Heart right ventricle (tissue), 16 donors: ENCODE data around the gene IL11RA. TPM values are rescaled to one million over a fixed set of nuclear protein-coding genes. Genes with fewer than 3 reads are reported as not detected.

Experiments used
- ATAC-seq, 8 donors: fragments of 200-7000 bp; cut with Tn5 transposase; one replicate each; pipeline ENCODE4 v1.9.1; 2020; ENCODE audit warnings: mild to moderate bottlenecking in 8 of 8, moderate library complexity in 8 of 8, moderate number of reproducible peaks in 1 of 8
- DNase-seq, 2 donors: peaks; one replicate each; pipeline ENCODE4 v3.0.0-alpha.2; 2020
- H3K27ac ChIP-seq, 10 donors: fragments of 200-600 bp; sonication (generic) in 2 of 10; one replicate each; pipeline versions ENCODE4 v1.5.0 to v1.8.0; 2020 to 2022; ENCODE audit warnings: mild to moderate bottlenecking in 3 of 10
- H3K27me3 ChIP-seq, 7 donors: fragments of 200-600 bp; one replicate each; pipeline ENCODE4 v1.8.0; 2021 to 2022; ENCODE audit warnings: mild to moderate bottlenecking in 2 of 7
- H3K36me3 ChIP-seq, 9 donors: fragments of 200-600 bp; sonication (generic) in 1 of 9; one replicate each; pipeline versions ENCODE4 v1.5.0 to v1.8.0; 2020 to 2022; ENCODE audit warnings: mild to moderate bottlenecking in 2 of 9
- H3K4me1 ChIP-seq, 9 donors: fragments of 200-600 bp; sonication (generic) in 1 of 9; one replicate each; pipeline versions ENCODE4 v1.5.0 to v1.8.0; 2020 to 2022; ENCODE audit warnings: mild to moderate bottlenecking in 4 of 9
- H3K4me3 ChIP-seq, 10 donors: fragments of 200-600 bp; sonication (generic) in 2 of 10; one replicate each; pipeline versions ENCODE4 v1.5.0 to v1.8.0; 2020 to 2022; ENCODE audit warnings: mild to moderate bottlenecking in 7 of 10, moderate library complexity in 2 of 10
- H3K9me3 ChIP-seq, 11 donors: fragments of 200-600 bp in 10 of 11; sonication (generic) in 2 of 11; one replicate each; pipeline versions ENCODE4 v1.5.0 to v1.8.0; 2013 to 2022; ENCODE audit warnings: mild to moderate bottlenecking in 2 of 11, control low read depth in 1 of 11, moderate library complexity in 1 of 11
- CTCF ChIP-seq, 9 donors: fragments of 200-600 bp; sonication (generic) in 2 of 9; IDR thresholded peaks; one replicate each; pipeline versions ENCODE4 v1.5.0 to v1.8.0; 2021 to 2022; ENCODE audit warnings: antibody characterized with exemption in 9 of 9, mild to moderate bottlenecking in 5 of 9, moderate library complexity in 1 of 9
- WGBS, 2 donors: extraction: QIAGEN DNeasy Blood & Tissue Kit; methylation state at CpG; one replicate each; pipeline ENCODE4 v1.1.7; 2013; ENCODE audit warnings: inconsistent platforms in 1 of 2; 5-methylcytosine and 5-hydroxymethylcytosine counted together
- intact Hi-C, 10 donors: fragments of 100-400 bp; cut with DNase I; formaldehyde crosslinking; loops; one replicate each; pipeline versions ENCODE4 v1.11.1 to v1.14.2; 2022
- polyA plus RNA-seq, 2 donors: library from polyadenylated mRNA; stranded (reverse); fragments of 200-250 nt; gene quantifications; one replicate each; pipeline ENCODE4 v1.2.3, GENCODE V29; 2013
- total RNA-seq, 10 donors: library from RNA; stranded (reverse); fragmentation: NEBNext Ultra II Directional in 3 of 10; extraction: Animal tissue kit (Norgen Biotek cat#: 25700) in 3 of 10; gene quantifications; one replicate each; pipeline versions ENCODE4 v1.2.1 to v1.2.4, GENCODE V29; 2021 to 2023
- donor health status: Arrhythmogenic right ventricular cardiomyopathy.
- donor health status: ischemic (EF 13 %, LVEDD 7.1; RV severe dilation, severe dysfunction).
- donor health status: healthy with polysubstance abuse.
- donor health status: DM: no; HTN: yes; CAD: no.
- donor health status: DM: no; HTN: no; CAD: no.
- donor health status: ischemic (EF 25% LVEDD 6.9; RV normal size, moderate dysfunction).
- donor health status: ischemic (EF 25% LVEDD 5.7; RV mildly dilated, moderate dysfunction).
- donor health status: healthy.
- donor health status: DM: yes; HTN: yes; CAD: no.
- donor health status: Ischemic cardiomyopathy.
- donor health status: ischemic (EF 35%, LVEDD 5.7; RV mildly dilated, moderate dysfunction).
- donor health status: nonischemic (EF 11% LVEDD 7.7; RV severe dilation, severe dysfunction).
- donor health status: DM: yes; HTN: yes; CAD: no.
- donor health status: PGD.
- donor health status: ischemic (EF 29% LVEDD 5.4; RV normal size, mild dysfunction).
- donor health status: nonischemic (EF 23%, LVEDD 6.1; RV moderate dilation, normal function).

The IL11RA gene
- total and polyA plus RNA-seq, 12 donors: 26.9 to 53.7 (median 47.9) TPM

- H3K9me3 ChIP-seq: no peaks in the 10 kb centered on the region
- no peak overlapping the region for H3K27ac ChIP-seq
- no peak overlapping the region for H3K4me3 ChIP-seq
- H3K4me1 ChIP-seq: peaks cover 12 to 45% (median 36%) of the 10 kb centered on the region in 9 donors
- WGBS, 2 donors: 96% methylated on average over 5 of the region's 5 CpGs
- no peak for ATAC-seq
- intact Hi-C loops: no loop called here
- peaks cover 0 to 55% (median 15%) of the 10 kb centered on the region in 9 donors for H3K36me3 ChIP-seq
- no peaks in the 10 kb centered on the region for H3K27me3 ChIP-seq
- TF ChIP-seq CTCF (IDR thresholded peaks at IDR 0.05): no peak
- no peak for DNase-seq
Measured at GRCh38 chr9:34656992-34657391, 5.0 kb downstream of the IL11RA start.

GRCh38 chr9:34658461-34658860 lies 6.5 kb downstream of the IL11RA start:
- intact Hi-C loops: no loop called here
- Histone ChIP-seq H3K9me3 (no peaks in the 10 kb centered on the region), H3K27me3 (no peaks in the 10 kb centered on the region), H3K4me3 (no peak overlapping the region), H3K36me3 (peaks cover 0 to 67% (median 15%) of the 10 kb centered on the region in 9 donors), H3K4me1 (peaks cover 8 to 30% (median 22%) of the 10 kb centered on the region in 9 donors), H3K27ac (no peak overlapping the region)
- ATAC-seq (no peak), DNase-seq (no peak)
- 89 to 95% methylated on average over 14 of the region's 14 CpGs for WGBS, 2 donors
- no peak for TF ChIP-seq CTCF (IDR thresholded peaks at IDR 0.05)

- intact Hi-C loops: loop anchor here in 3 of 10 donors (5.0 kb wide), 1 partner anchor 43 kb away; no protein-coding TSS in a partner anchor
- no peaks in the 10 kb centered on the region for H3K9me3 ChIP-seq
- no peak overlapping the region for H3K27ac ChIP-seq
- no peak overlapping the region for H3K4me3 ChIP-seq
- TF ChIP-seq CTCF (IDR thresholded peaks at IDR 0.05): no peak
- H3K4me1 ChIP-seq: peaks cover 4 to 25% (median 15%) of the 10 kb centered on the region in 9 donors
- no peak for DNase-seq
- no peak for ATAC-seq
- H3K36me3 ChIP-seq: peaks cover 0 to 69% (median 15%) of the 10 kb centered on the region in 9 donors
- H3K27me3 ChIP-seq: no peaks in the 10 kb centered on the region
- 95 to 96% methylated on average over 8 of the region's 8 CpGs for WGBS, 2 donors
Measured at GRCh38 chr9:34659592-34660253, 7.7 kb downstream of the IL11RA start.

GRCh38 chr9:34662526-34663302 lies 10.7 kb downstream of the IL11RA start, which contains the start of gene CCL27:
TSS of gene CCL27 (minus strand) at chr9:34662657. CDS start at chr9:34662633, 24 bp downstream.
- peaks cover 0 to 29% (median 14%) of the 10 kb centered on the region in 9 donors for H3K4me1 ChIP-seq
- H3K9me3 ChIP-seq: no peaks in the 10 kb centered on the region
- WGBS, 2 donors: 89 to 91% methylated on average over 4 of the region's 4 CpGs
- DNase-seq: no peak
- peaks cover 0 to 58% (median 15%) of the 10 kb centered on the region in 9 donors for H3K36me3 ChIP-seq
- H3K27me3 ChIP-seq: no peaks in the 10 kb centered on the region
- intact Hi-C loops: loop anchor here in 3 of 10 donors (5.0 kb wide), 1 partner anchor 40 kb away; no protein-coding TSS in a partner anchor
- ATAC-seq: no peak
- no peak within 1 kb of the TSS for H3K4me3 ChIP-seq
- TF ChIP-seq CTCF (IDR thresholded peaks at IDR 0.05): no peak
- peak within 1 kb of the TSS in 2 of 10 donors; percentile 31 to 98 for H3K27ac ChIP-seq
